Small intestine (tissue), 7 donors: Measurements from ENCODE around the gene SMARCA1. TPM values are rescaled to one million over a fixed set of nuclear protein-coding genes. Genes with fewer than 3 reads are reported as not detected.

Experiments
- DNase-seq, 2 donors: peaks; one replicate each; pipeline versions ENCODE4 v3.0.0 to v3.0.0-alpha.2; 2013
- FAIRE-seq: peaks from 2 replicates; lab custom pipeline; 2012; peaks lifted over from hg19 to GRCh38; lab: Jason Lieb, UNC
- H3K27ac ChIP-seq, 3 donors: one replicate each; pipeline ENCODE4 v1.5.1; 2013; ENCODE audit warnings: low read length in 2 of 3, mild to moderate bottlenecking in 2 of 3, control low read depth in 1 of 3, inconsistent platforms in 1 of 3, low read depth in 1 of 3, moderate library complexity in 1 of 3
- H3K27me3 ChIP-seq, 3 donors: one replicate each; pipeline ENCODE4 v1.6.1; 2013; ENCODE audit warnings: low read length in 3 of 3, inconsistent platforms in 1 of 3; ENCODE audit not compliant: control insufficient read depth in 3 of 3, insufficient read depth in 3 of 3
- H3K36me3 ChIP-seq, 3 donors: one replicate each; pipeline ENCODE4 v1.6.1; 2013; ENCODE audit warnings: low read length in 3 of 3, inconsistent platforms in 1 of 3, low read depth in 1 of 3, mild to moderate bottlenecking in 1 of 3, moderate library complexity in 1 of 3; ENCODE audit not compliant: control insufficient read depth in 3 of 3, insufficient read depth in 2 of 3
- H3K4me1 ChIP-seq, 3 donors: one replicate each; pipeline ENCODE4 v1.6.1; 2013; ENCODE audit warnings: low read length in 2 of 3, inconsistent platforms in 1 of 3, low read depth in 1 of 3, mild to moderate bottlenecking in 1 of 3, moderate library complexity in 1 of 3; ENCODE audit not compliant: control insufficient read depth in 3 of 3, insufficient read depth in 2 of 3
- H3K4me3 ChIP-seq, 3 donors: one replicate each; pipeline ENCODE4 v1.5.1; 2013; ENCODE audit warnings: low read length in 3 of 3, control low read depth in 1 of 3, inconsistent platforms in 1 of 3, low read depth in 1 of 3, mild to moderate bottlenecking in 1 of 3, moderate library complexity in 1 of 3
- H3K9me3 ChIP-seq, 2 donors: one replicate each; pipeline ENCODE4 v1.6.1; 2013; ENCODE audit warnings: low read depth in 1 of 2, low read length in 1 of 2; ENCODE audit not compliant: control insufficient read depth in 2 of 2, insufficient read depth in 1 of 2
- WGBS, 3 donors: extraction: QIAGEN DNeasy Blood & Tissue Kit; methylation state at CpG; one replicate each; pipeline ENCODE4 v1.1.7; 2013; 5-methylcytosine and 5-hydroxymethylcytosine counted together
- polyA plus RNA-seq, 4 donors: library from polyadenylated mRNA; stranded (reverse) in 3 of 4; unstranded in 1 of 4; fragments of 200-250 nt in 3 of 4; fragments of 120-200 nt in 1 of 4; gene quantifications; one replicate each; pipeline versions ENCODE4 v1.2.1 to v1.2.3, GENCODE V29; 2013
- donor health status: healthy with polysubstance abuse.
- donor health status: control.
- donor health status: control.
- donor health status: Bipolar disorder and iron deficiency.
- donor health status: healthy.

The SMARCA1 gene
- polyA plus RNA-seq, 4 donors = 0.67 to 35.1 (median 4.9) TPM

DNA sequence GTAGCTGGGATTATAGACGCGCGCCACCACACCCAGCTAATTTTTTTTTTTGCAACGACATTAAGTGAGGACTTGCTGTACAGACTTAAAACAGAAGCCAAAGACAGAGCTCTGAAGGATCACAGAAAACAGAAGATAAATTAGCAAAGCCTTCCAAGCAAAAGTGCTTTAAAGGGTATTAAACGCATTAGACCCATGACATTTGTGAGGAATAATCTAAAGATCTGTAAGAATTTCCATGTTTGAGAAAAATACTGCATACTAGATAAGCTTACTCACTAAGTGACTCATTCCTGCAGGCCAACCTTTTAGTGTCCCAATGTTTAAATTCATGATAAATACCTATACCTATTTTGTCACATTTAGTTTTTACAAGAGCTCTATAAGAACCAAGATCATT is 27.4 kb downstream of the SMARCA1 start:
- H3K27ac ChIP-seq = no peak overlapping the region
- no peak for FAIRE-seq
- WGBS, 3 donors = 77 to 91% (median 91%) methylated on average over 5 of the region's 5 CpGs

DNA sequence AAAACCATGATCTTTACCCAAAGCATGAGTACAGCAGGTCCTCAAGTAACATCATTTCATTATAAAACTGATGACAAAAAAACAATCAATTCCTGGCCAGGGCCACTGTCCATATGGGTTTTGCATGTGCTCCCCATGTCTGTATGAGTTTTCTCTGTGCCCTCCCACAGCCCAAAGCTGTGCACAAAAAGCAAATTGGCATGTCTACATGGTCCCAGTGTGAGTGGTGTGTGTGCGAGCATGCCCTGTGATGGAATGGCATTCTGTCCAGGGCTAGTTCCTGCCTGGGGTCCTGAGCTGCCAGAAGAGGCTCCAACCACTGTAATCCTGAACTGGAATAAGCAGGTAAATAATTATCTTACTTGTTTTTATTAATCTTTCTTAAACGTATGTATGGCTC is 28.4 kb downstream of the SMARCA1 start:
- FAIRE-seq (no peak), DNase-seq (no peak)
- Histone ChIP-seq H3K4me1 (no peaks in the 10 kb centered on the region), H3K27ac (no peak overlapping the region), H3K9me3 (no peaks in the 10 kb centered on the region), H3K27me3 (no peaks in the 10 kb centered on the region), H3K36me3 (peaks cover 0 to 12% (median 0%) of the 10 kb centered on the region in 3 donors), H3K4me3 (no peak overlapping the region)
- 70 to 84% (median 77%) methylated on average over 2 of the region's 2 CpGs for WGBS, 3 donors

More for the DNA sequence above, 27.4 kb downstream of the SMARCA1 start:
- H3K4me1 ChIP-seq = no peaks in the 10 kb centered on the region
- H3K4me3 ChIP-seq = no peak overlapping the region
- DNase-seq = no peak
- no peaks in the 10 kb centered on the region for H3K9me3 ChIP-seq
- H3K36me3 ChIP-seq = peaks cover 0 to 12% (median 0%) of the 10 kb centered on the region in 3 donors
- H3K27me3 ChIP-seq = no peaks in the 10 kb centered on the region

DNA sequence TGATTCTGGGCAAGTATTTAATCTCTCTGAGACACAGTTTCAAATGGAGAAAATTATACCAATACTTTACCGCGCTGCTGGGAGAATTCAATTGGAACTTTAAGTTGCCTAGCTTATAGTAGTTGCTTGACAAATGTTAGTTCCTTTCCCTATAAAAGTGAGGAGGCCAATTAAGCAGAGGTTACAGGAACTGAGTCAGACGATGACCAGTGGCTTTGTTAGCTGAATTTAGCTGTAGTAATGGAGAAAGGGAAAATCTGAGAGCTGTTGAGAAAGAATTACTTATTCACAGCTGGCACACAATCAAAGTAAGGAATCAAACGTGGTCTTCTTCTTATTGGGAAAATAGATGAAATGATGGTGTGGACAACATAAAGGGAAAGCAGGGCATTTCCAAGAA is 29.6 kb downstream of the SMARCA1 start:
- H3K27me3 ChIP-seq = no peaks in the 10 kb centered on the region
- WGBS, 3 donors = 67 to 83% (median 78%) methylated on average over 4 of the region's 4 CpGs
- no peaks in the 10 kb centered on the region for H3K9me3 ChIP-seq
- H3K27ac ChIP-seq = no peak overlapping the region
- DNase-seq (no peak), FAIRE-seq (no peak)
- H3K4me1 ChIP-seq = no peaks in the 10 kb centered on the region
- no peak overlapping the region for H3K4me3 ChIP-seq
- H3K36me3 ChIP-seq = peaks cover 0 to 12% (median 0%) of the 10 kb centered on the region in 3 donors

DNA sequence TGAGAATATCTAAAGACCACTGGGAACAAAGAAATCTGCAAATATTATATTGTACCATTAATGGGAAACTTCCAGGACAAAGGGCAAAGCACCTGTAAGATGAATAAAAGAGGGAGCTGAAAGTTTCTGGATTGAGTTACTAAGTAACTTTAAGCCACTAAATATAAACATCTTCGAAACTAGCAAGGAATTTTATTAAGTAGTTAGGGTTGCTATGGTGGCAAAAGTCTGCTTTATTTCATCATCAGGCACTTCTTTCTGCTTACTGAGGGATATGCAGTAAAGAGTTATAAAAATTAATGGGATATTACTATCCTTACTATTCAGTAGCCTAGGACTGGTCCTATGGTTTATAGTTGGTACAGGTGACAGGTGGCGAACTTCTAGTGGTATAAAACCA is 33.0 kb downstream of the SMARCA1 start:
- DNase-seq = peak in 1 of 2 donors; percentile 19
- H3K9me3 ChIP-seq = no peaks in the 10 kb centered on the region
- no peak overlapping the region for H3K4me3 ChIP-seq
- H3K36me3 ChIP-seq = peaks cover 0 to 10% (median 3%) of the 10 kb centered on the region in 3 donors
- no peaks in the 10 kb centered on the region for H3K4me1 ChIP-seq
- no peaks in the 10 kb centered on the region for H3K27me3 ChIP-seq
- 56 to 73% (median 57%) methylated on average over 2 of the region's 2 CpGs for WGBS, 3 donors
- no peak overlapping the region for H3K27ac ChIP-seq
- no peak for FAIRE-seq

DNA sequence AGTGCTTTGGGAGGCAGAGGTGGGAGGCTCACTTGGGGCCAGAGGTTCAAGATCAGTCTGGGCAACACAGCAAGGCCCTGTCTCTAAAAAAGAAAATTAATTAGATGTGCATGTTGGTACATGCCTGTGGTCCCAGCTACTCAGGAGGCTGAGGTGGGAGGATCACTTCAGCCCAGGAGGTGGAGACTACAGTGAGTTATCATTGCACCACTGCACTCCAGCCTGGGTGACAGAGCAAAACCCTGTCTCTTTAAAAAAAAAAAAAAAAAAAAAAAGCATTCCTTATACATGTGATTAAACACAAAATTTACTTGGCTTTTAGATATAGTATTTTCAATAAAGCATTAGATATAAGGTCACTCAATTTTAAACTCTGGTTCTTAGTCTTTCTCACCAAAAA is 34.9 kb downstream of the SMARCA1 start:
- no peak overlapping the region for H3K27ac ChIP-seq
- no peaks in the 10 kb centered on the region for H3K27me3 ChIP-seq
- H3K4me3 ChIP-seq = no peak overlapping the region
- H3K4me1 ChIP-seq = no peaks in the 10 kb centered on the region
- H3K9me3 ChIP-seq = no peaks in the 10 kb centered on the region
- no peak for DNase-seq
- peaks cover 0 to 8% (median 3%) of the 10 kb centered on the region in 3 donors for H3K36me3 ChIP-seq
- FAIRE-seq = no peak

DNA sequence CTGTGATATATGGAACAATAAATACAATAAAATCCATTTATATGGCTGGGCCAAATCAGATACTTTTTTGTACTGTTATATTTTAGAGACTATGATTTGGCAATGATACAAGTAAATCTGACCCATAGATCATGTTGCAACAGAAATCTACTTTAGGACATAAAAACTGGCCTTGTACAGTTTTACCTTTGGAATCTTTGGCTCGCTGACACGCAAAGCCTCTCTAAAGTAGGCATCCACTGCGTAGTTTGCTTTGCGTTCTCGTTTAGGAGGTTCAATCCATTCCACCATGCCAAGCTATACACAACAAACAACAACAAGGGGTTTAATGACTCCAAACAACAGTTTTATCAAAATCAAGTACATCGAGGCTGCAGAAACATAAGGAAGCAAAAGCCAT is 42.4 kb downstream of the SMARCA1 start:
- H3K4me1 ChIP-seq = no peaks in the 10 kb centered on the region
- FAIRE-seq = no peak
- no peak for DNase-seq
- no peak overlapping the region for H3K27ac ChIP-seq
- peaks cover 0 to 4% (median 3%) of the 10 kb centered on the region in 3 donors for H3K36me3 ChIP-seq
- no peaks in the 10 kb centered on the region for H3K9me3 ChIP-seq
- WGBS, 3 donors = 89 to 94% (median 94%) methylated on average over 6 of the region's 6 CpGs
- no peak overlapping the region for H3K4me3 ChIP-seq
- no peaks in the 10 kb centered on the region for H3K27me3 ChIP-seq

DNA sequence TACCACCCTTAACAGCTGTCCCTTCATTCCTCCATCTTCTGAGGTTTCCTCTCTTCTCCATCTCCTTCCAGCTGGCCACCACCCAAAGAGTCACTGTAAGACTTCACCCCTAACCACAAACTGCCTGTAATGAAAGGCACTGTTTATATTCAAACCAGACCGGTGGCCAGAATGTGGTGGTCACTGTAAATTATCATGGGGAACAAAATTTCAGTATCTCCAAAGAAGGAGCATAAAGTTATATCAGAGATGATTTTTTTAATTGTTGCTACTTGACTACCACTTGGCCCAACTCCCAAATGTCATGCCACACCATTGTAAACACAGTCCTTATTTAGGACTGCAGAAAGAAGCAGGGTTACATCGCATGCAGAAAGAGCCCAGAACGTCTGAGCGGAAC is 44.8 kb downstream of the SMARCA1 start:
- Histone ChIP-seq H3K9me3 (no peaks in the 10 kb centered on the region), H3K4me3 (no peak overlapping the region), H3K36me3 (no peaks in the 10 kb centered on the region), H3K4me1 (no peaks in the 10 kb centered on the region), H3K27ac (no peak overlapping the region), H3K27me3 (no peaks in the 10 kb centered on the region)
- WGBS, 3 donors = 67 to 82% (median 68%) methylated on average over 4 of the region's 4 CpGs
- FAIRE-seq (no peak), DNase-seq (no peak)

DNA sequence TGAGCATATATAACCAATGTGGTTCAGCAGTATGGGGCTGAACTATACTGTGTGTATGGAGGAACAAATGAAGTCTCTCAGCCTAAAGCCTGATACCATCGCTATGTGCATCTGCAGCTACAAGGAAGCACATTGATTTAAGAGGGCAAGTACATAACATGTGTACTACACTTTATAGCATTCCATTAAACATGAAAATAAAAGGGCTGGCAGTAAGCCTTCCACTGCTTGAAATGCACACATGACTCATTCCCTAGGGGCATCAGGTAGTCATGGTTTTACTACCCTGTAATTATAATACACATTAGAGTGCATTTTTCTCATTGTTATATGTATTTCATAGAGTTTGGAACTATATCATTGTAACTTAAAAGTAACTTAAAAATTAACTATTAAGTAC is 51.2 kb downstream of the SMARCA1 start:
- FAIRE-seq = no peak
- Histone ChIP-seq H3K27me3 (no peaks in the 10 kb centered on the region), H3K4me1 (no peaks in the 10 kb centered on the region), H3K27ac (no peak overlapping the region), H3K36me3 (peaks cover 0 to 4% (median 0%) of the 10 kb centered on the region in 3 donors), H3K4me3 (no peak overlapping the region), H3K9me3 (no peaks in the 10 kb centered on the region)
- WGBS, 3 donors = 31 to 69% (median 35%) methylated on average over 1 of the region's 1 CpG
- DNase-seq = peak in 1 of 2 donors; percentile 6

DNA sequence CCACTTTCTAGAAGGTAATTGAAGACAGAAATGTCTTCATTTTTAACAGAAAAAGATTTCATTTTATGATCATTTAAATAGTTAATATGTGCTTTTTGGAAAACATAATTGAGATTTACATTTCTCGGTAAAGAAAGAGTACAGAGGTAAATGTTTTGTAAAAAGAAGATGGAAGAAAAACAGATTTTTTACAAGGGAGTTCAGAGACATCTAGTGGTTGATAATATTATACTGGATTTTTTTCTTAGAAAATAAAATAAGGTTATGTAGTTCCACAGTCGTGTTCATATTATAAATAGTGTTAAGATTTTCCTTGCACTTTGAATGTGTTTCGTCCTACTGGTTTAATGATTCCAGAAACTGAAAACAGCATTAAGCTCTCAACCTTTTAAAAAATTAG is 60.6 kb downstream of the SMARCA1 start:
- no peak overlapping the region for H3K27ac ChIP-seq
- no peaks in the 10 kb centered on the region for H3K9me3 ChIP-seq
- DNase-seq (no peak), FAIRE-seq (peak; percentile 96)
- no peak overlapping the region for H3K4me3 ChIP-seq
- H3K4me1 ChIP-seq = no peaks in the 10 kb centered on the region
- peaks cover 0 to 7% (median 0%) of the 10 kb centered on the region in 3 donors for H3K36me3 ChIP-seq
- whole genome bisulfite sequencing, 3 donors = 37 to 55% (median 53%) methylated on average over 3 of the region's 3 CpGs
- H3K27me3 ChIP-seq = no peaks in the 10 kb centered on the region
